Measurements from ENCODE around the gene SRGAP3. TPM values are rescaled to one million over a fixed set of nuclear protein-coding genes. Genes with fewer than 3 reads are reported as not detected.

Gene SRGAP3
- total RNA-seq, 8 experiments from 2014 or later = 24.3 to 77.7 (median 51.0) TPM

DNA sequence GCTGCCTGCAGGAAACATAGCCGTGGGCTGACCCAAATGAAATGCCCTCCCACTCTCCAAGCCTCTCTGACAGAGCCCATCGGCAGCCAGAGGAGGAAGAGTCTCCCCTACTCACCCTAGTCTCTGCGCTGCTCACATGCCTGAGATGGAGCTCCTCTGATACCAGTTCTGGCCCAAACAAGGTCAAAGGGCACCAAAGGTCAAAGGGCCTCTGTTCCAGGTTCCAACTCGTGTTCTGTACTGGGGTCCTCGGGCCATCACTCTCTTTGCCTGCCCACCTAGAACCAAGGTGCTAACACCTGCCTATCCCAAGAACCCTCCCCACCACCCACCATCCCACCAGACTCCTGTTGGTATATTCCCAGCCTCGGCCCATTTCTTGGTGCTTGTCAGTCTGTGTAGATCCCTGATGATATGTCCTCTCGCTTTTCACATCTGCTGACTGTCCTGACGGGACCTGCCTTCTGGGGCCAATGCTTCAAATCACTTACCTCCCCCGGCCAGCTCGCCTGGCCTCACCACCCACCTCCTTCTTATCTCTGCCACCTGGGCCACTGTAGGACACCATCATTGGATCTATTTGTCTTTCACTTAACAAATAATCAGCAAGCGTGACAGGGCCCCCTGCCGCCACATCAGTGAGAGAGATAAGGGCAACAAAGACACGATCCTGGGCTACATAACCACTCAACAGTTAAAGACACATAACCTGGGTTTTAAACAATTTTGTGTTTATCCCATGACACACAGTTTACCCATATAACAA lies 90.4 kb downstream of the SRGAP3 start:
- Histone ChIP-seq H3K4me1 (replicated peaks in 1 of 2) (peaks cover 10 to 15% of the 10 kb centered on the region in 2 donors), H3K4me3 (no peak overlapping the region), H3K27ac (no peak overlapping the region)
- 50 to 100% (median 76%) methylated on average over 2 to 6 of the region's 13 CpGs; no CpG with 5 or more reads in 3 of the 10 experiments for WGBS, 10 experiments
- no peak for ATAC-seq (replicated peaks in 6 of 8)
- in situ Hi-C loops (cut with MboI; ENCODE audit: low pct_unique_long_range_greater_than_20kb in 2 of 9, low sequenced_read_pairs in 9 of 9, unreplicated experiment in 9 of 9) = no loop called here

GRCh38 chr3:9157651-9158362 lies 91.6 kb downstream of the SRGAP3 start:
- in situ Hi-C loops (cut with MboI; ENCODE audit: low pct_unique_long_range_greater_than_20kb in 2 of 9, low sequenced_read_pairs in 9 of 9, unreplicated experiment in 9 of 9) = no loop called here
- 14 to 100% (median 80%) methylated on average over 1 to 4 of the region's 5 CpGs; no CpG with 5 or more reads in 3 of the 10 experiments for WGBS, 10 experiments
- Histone ChIP-seq H3K4me3 (no peak overlapping the region), H3K4me1 (replicated peaks in 1 of 2) (peaks cover 11 to 15% of the 10 kb centered on the region in 2 donors), H3K27ac (no peak overlapping the region)
- peak in 1 of 8 experiments; percentile 20 for ATAC-seq (replicated peaks in 6 of 8)

- 83 to 100% (median 100%) methylated on average over 1 of the region's 1 CpG; no CpG with 5 or more reads in 7 of the 10 experiments for WGBS, 10 experiments
- H3K4me3 ChIP-seq = no peak overlapping the region
- peaks cover 11 to 15% of the 10 kb centered on the region in 2 donors for H3K4me1 ChIP-seq (replicated peaks in 1 of 2)
- ATAC-seq (replicated peaks in 6 of 8) = no peak
- no peak overlapping the region for H3K27ac ChIP-seq
- in situ Hi-C loops (cut with MboI; ENCODE audit: low pct_unique_long_range_greater_than_20kb in 2 of 9, low sequenced_read_pairs in 9 of 9, unreplicated experiment in 9 of 9) = no loop called here
These were observed 92.8 kb downstream of the SRGAP3 start for GRCh38 chr3:9156604-9157003.

- Histone ChIP-seq H3K27ac (no peak overlapping the region), H3K4me1 (replicated peaks in 1 of 2) (peaks cover 11 to 15% of the 10 kb centered on the region in 2 donors), H3K4me3 (no peak overlapping the region)
- 10 to 98% (median 74%) methylated on average over 3 to 4 of the region's 4 CpGs for WGBS, 10 experiments
- in situ Hi-C loops (cut with MboI; ENCODE audit: low pct_unique_long_range_greater_than_20kb in 2 of 9, low sequenced_read_pairs in 9 of 9, unreplicated experiment in 9 of 9) = no loop called here
- no peak for ATAC-seq (replicated peaks in 6 of 8)
These were observed 94.4 kb downstream of the SRGAP3 start for GRCh38 chr3:9155028-9155427.

GRCh38 chr3:9153904-9154619 lies 95.4 kb downstream of the SRGAP3 start:
- no peak overlapping the region for H3K4me3 ChIP-seq
- H3K27ac ChIP-seq = peak overlapping the region in 1 of 2 donors; percentile 31
- peak in 6 of 8 experiments; percentile 22 to 56 (median 51) for ATAC-seq (replicated peaks in 6 of 8)
- peaks cover 12 to 13% of the 10 kb centered on the region in 2 donors for H3K4me1 ChIP-seq (replicated peaks in 1 of 2)
- WGBS, 10 experiments = 19 to 97% (median 79%) methylated on average over 3 to 9 of the region's 14 CpGs; no CpG with 5 or more reads in 2 of the 10 experiments
- in situ Hi-C loops (cut with MboI; ENCODE audit: low pct_unique_long_range_greater_than_20kb in 2 of 9, low sequenced_read_pairs in 9 of 9, unreplicated experiment in 9 of 9) = no loop called here

DNA sequence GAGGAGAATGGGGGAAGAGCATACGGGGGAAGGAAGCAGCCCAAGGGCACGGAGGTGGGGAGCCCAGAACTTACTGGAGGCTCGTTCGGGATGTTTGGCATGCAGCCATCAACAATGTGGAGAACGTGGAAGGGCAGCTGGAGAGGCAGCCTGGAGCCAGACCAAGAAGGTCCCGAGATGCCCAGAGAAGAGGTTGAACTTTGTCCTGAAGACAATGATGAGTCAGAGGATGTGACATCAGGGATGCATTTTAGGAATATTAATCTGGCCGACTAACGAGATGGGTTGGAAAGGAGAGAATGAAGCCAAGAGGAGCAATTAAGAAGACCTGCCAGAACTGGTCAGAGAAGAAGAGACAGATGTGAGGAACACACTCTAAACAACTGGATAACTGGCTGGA lies 98.2 kb downstream of the SRGAP3 start:
- Histone ChIP-seq H3K4me1 (replicated peaks in 1 of 2) (peaks cover 21 to 26% of the 10 kb centered on the region in 2 donors), H3K4me3 (no peak overlapping the region), H3K27ac (no peak overlapping the region)
- in situ Hi-C loops (cut with MboI; ENCODE audit: low pct_unique_long_range_greater_than_20kb in 2 of 9, low sequenced_read_pairs in 9 of 9, unreplicated experiment in 9 of 9) = no loop called here
- peak in 3 of 8 experiments; percentile 19 to 63 (median 54) for ATAC-seq (replicated peaks in 6 of 8)
- 20 to 95% (median 93%) methylated on average over 1 to 4 of the region's 8 CpGs; no CpG with 5 or more reads in 1 of the 10 experiments for WGBS, 10 experiments

- in situ Hi-C loops (cut with MboI; ENCODE audit: low pct_unique_long_range_greater_than_20kb in 2 of 9, low sequenced_read_pairs in 9 of 9, unreplicated experiment in 9 of 9) = loop anchor here in 1 of 9 experiments (25.0 kb wide), 1 partner anchor 88 kb away; the partner anchor contains the start of gene SRGAP3
- H3K4me3 ChIP-seq = no peak overlapping the region
- peak in 2 of 8 experiments; percentile 32 to 84 for ATAC-seq (replicated peaks in 6 of 8)
- peaks cover 21 to 26% of the 10 kb centered on the region in 2 donors for H3K4me1 ChIP-seq (replicated peaks in 1 of 2)
- no peak overlapping the region for H3K27ac ChIP-seq
- WGBS, 10 experiments = 53 to 96% (median 93%) methylated on average over 1 to 4 of the region's 5 CpGs; no CpG with 5 or more reads in 3 of the 10 experiments
These were observed 99.9 kb downstream of the SRGAP3 start for GRCh38 chr3:9149566-9149965.

DNA sequence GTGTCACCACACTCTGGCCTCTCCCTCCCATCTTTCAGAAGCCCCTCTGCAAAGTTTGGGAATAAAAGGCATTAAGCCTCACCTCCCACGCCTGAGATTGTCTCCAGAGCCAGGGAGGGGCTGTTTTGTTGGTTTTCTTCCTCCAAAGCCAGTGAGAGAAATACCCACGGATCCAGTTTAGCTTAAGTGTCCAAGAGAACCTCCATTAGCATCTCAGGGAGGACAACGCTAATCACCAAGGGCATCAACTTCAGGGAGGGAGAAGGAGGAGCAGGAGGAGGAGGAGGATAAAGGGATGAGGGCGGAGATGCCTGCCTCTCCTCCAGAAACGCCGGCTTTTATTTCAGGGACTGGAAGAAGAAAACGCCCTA lies 101.6 kb downstream of the SRGAP3 start:
- peak overlapping the region; percentile 19 to 35 for H3K27ac ChIP-seq

GRCh38 chr3:9147215-9147895 lies 102.1 kb downstream of the SRGAP3 start:
- peak in 6 of 8 experiments; percentile 6 to 66 (median 38) for ATAC-seq (replicated peaks in 6 of 8)
- Histone ChIP-seq H3K4me1 (replicated peaks in 1 of 2) (peaks cover 33 to 43% of the 10 kb centered on the region in 2 donors), H3K4me3 (no peak overlapping the region), H3K27ac (peak overlapping the region; percentile 19 to 35)
- WGBS, 10 experiments = 40 to 100% (median 71%) methylated on average over 1 to 5 of the region's 8 CpGs; no CpG with 5 or more reads in 3 of the 10 experiments
- in situ Hi-C loops (cut with MboI; ENCODE audit: low pct_unique_long_range_greater_than_20kb in 2 of 9, low sequenced_read_pairs in 9 of 9, unreplicated experiment in 9 of 9) = loop anchor here in 1 of 9 experiments (25.0 kb wide), 1 partner anchor 90 kb away; the partner anchor contains the start of gene SRGAP3

More for the DNA sequence above, 101.6 kb downstream of the SRGAP3 start:
- Histone ChIP-seq H3K4me3 (no peak overlapping the region), H3K4me1 (replicated peaks in 1 of 2) (peaks cover 28 to 38% of the 10 kb centered on the region in 2 donors)
- WGBS, 10 experiments = 0 to 87% (median 58%) methylated on average over 2 to 6 of the region's 7 CpGs; no CpG with 5 or more reads in 4 of the 10 experiments
- in situ Hi-C loops (cut with MboI; ENCODE audit: low pct_unique_long_range_greater_than_20kb in 2 of 9, low sequenced_read_pairs in 9 of 9, unreplicated experiment in 9 of 9) = loop anchor here in 1 of 9 experiments (25.0 kb wide), 1 partner anchor 89 kb away; the partner anchor contains the start of gene SRGAP3
- ATAC-seq (replicated peaks in 6 of 8) = peak in 4 of 8 experiments; percentile 4 to 46 (median 18)

- in situ Hi-C loops (cut with MboI; ENCODE audit: low pct_unique_long_range_greater_than_20kb in 2 of 9, low sequenced_read_pairs in 9 of 9, unreplicated experiment in 9 of 9) = loop anchor here in 1 of 9 experiments (25.0 kb wide), 1 partner anchor 91 kb away; the partner anchor contains the start of gene SRGAP3
- peaks cover 41 to 52% of the 10 kb centered on the region in 2 donors for H3K4me1 ChIP-seq (replicated peaks in 1 of 2)
- H3K27ac ChIP-seq = no peak overlapping the region
- ATAC-seq (replicated peaks in 6 of 8) = no peak
- WGBS, 10 experiments = 65 to 100% (median 98%) methylated on average over 1 to 9 of the region's 11 CpGs; no CpG with 5 or more reads in 4 of the 10 experiments
- no peak overlapping the region for H3K4me3 ChIP-seq
These were observed 102.9 kb downstream of the SRGAP3 start for GRCh38 chr3:9146367-9147071.

DNA sequence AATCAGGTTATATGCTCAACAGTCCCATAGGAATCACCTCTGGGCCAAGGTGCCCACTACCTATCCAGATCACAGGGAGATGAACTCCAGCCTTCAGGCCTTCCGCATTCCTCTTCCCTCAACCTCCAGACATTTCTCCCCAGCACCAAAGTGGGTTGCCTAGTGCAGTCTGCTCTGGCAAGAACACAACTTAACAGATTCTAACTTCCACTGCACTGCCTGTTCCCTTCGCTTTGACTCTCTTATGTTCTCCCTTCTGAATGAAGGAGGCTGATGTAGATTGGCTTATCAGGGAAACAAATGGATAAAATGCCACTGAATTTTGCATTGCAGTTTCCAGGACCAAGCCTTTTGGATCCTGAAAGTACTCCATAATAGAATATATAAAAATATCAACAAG lies 106.3 kb downstream of the SRGAP3 start:
- WGBS, 10 experiments = 83 to 100% (median 100%) methylated on average over 1 to 2 of the region's 2 CpGs; no CpG with 5 or more reads in 4 of the 10 experiments
- Histone ChIP-seq H3K4me1 (replicated peaks in 1 of 2) (peaks cover 46 to 54% of the 10 kb centered on the region in 2 donors), H3K27ac (peak overlapping the region; percentile 22 to 62), H3K4me3 (no peak overlapping the region)
- in situ Hi-C loops (cut with MboI; ENCODE audit: low pct_unique_long_range_greater_than_20kb in 2 of 9, low sequenced_read_pairs in 9 of 9, unreplicated experiment in 9 of 9) = loop anchor here in 1 of 9 experiments (25.0 kb wide), 1 partner anchor 94 kb away; the partner anchor contains the start of gene SRGAP3
- peak in 1 of 8 experiments; percentile 16 for ATAC-seq (replicated peaks in 6 of 8)
